GM21619 (cell line): ENCODE results near the gene BCAP31.

Experiments used
- ATAC-seq: cut with Tn5 transposase; IDR thresholded peaks from one replicate; pipeline ENCODE4 v1.9.1; 2021; ENCODE audit not compliant: unreplicated experiment

BCAP31 gene

DNA sequence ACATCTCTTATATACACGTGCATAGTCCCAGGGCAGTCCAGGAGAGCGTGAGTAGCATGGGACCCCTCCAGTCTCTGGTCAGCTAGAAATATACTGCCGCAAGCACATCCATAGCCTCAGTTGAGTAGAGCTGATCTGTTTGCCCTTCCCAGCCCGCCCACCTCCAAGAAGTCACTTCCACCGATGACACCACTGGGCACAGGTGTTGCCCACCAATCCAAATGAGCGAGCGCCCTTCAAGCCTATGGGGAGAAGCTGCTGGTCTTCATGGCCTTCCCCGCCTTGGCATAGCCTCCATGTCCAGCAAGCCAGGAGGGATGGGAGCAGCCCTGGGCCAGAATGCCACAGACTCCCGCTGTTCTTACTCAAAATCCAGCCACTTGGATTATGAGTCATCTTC, 67.0 kb downstream of the BCAP31 start:
- no peak for ATAC-seq

DNA sequence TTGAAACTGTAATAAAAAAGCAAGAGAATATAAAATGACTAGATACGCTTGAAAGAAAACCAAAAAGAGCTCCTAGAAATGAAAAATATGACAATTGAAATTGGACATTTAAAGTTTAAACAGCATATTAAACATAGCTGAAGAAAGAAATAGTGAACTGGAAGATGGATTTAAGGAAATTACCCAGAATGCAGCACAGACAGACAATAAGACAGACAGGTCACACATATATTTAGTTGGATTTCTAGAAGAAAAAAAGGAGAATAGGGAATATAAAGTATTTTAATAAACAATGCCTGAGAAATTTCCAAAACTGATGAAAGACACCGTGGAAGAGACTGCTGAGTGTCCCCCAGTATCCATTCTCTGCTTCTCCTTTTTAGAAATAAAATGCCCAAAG, 70.6 kb downstream of the BCAP31 start:
- no peak for ATAC-seq

DNA sequence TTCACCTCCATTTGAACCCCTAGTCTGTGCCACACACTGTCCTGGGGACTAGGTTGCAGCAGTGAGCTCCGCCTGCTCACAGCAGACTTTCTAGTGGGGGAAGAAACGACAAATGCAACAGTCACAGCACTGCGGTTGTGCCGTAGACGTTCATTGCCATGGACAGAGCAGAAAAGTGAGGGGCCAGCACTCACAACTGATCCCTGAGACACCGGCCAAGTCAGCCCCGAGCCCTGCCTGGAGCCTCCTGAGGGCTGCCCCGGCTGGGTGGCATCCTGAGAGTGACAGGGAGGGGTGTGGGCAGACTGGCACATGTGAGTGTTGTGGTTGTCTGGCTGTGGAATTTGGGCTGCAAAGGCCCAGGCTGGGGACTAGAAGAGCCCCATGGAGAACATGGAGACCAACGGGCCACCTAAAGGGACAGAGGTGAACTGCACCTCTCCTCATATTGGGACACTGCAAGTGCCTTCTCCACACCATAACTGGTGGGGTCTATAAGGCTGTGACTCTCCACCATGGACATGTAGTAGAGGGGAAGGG, 72.6 kb downstream of the BCAP31 start:
- no peak for ATAC-seq

DNA sequence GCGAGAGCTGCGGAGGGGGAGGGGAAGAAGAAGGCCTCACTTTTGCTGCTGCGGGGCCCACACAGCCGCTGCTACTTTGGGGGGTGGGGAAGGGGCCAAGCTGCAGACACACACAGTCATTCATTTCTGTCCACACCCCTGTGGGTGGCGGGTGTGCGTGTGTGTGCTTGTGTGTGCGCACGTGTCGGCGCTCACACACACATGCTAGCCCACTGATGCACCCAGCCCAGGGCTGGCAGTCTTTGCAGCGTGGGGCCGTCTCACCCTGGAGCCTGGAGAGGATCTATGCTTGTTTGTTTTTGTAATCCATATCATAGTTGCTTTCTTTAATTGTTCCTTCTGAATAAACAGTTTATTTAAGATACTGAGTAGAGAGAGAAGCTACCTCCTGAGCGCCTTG, 73.2 kb downstream of the BCAP31 start:
- no peak for ATAC-seq
